Activated gamma-delta T cell (primary cell): ENCODE measurements around the gene BUD23.

Source experiments
- DNase-seq: peaks from one replicate; lab custom pipeline; 2025; lab: John Stamatoyannopoulos, UW

BUD23 gene

GRCh38 chr7:73741600-73741999 is 58.2 kb downstream of the BUD23 start:
- no peak for DNase-seq

GRCh38 chr7:73742338-73742752 is 58.9 kb downstream of the BUD23 start:
- no peak for DNase-seq

- DNase-seq: no peak
These were observed 59.6 kb downstream of the BUD23 start for GRCh38 chr7:73742753-73743641.

- no peak for DNase-seq
These were observed 63.0 kb downstream of the BUD23 start for GRCh38 chr7:73746378-73746777.
